Activated CD4-positive, CD25-positive, alpha-beta regulatory T cell treated with anti-CD3 and anti-CD28 coated beads, Interleukin-2, amount 50 U/mL, for 24 hours (primary cell): ENCODE measurements around the gene RP9.

Source experiments
- ATAC-seq, 2 donors: fragments of 150-1000 bp; cut with Tn5 transposase; one replicate each; pipeline ENCODE4 v1.10.0; 2021; ENCODE audit warnings: mild to moderate bottlenecking in 1 of 2, moderate library complexity in 1 of 2

Gene RP9

DNA sequence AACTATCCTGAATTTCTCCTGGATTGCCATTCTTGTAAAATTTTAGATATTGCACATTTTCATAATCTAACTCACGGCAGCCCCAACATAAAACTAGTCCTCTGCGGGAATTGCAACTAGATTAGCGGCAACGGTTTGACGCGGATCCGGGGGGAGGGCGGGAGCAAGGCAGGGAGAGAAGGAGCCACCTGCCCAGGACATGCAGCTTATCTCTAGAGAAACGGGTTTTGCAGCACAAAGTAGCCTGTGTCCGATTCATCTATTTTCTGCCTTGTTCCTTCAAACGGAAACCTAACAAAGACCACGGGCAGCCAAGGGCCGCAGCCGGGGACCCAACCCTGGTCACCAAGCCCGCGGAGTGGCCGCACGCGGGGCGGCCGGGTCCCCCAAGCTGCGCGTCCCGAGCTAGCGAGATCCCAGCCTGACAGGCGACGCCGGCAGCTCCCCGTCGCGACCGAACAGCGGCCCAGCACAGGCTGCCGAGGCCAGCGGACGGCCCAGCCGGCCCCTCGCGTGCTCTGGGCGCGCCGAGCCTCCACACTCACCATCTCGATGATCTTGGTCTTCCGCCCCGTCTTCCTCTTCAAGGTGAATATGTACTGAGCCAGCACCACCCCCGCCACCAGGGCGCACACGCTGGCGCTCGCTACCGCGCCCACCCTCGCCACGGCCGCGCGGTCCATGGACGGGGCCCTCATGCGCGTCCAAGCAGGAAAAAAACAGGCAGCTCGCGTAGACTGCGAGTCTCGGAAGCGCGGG lies 47.0 kb downstream of the RP9 start, which contains the start of gene NT5C3A:
Gene NT5C3A, minus strand, starts transcription at position 754 of the 759 bp plus-strand sequence. Its CDS starts 71 bp downstream, at position 683.
- no peak for ATAC-seq

GRCh38 chr7:33061282-33061937 lies 47.8 kb downstream of the RP9 start:
- ATAC-seq, result no peak

- ATAC-seq, result no peak
These were observed 49.6 kb downstream of the RP9 start for GRCh38 chr7:33059635-33060034.

- ATAC-seq, result no peak
These were observed 54.0 kb downstream of the RP9 start for GRCh38 chr7:33055158-33055557.

DNA sequence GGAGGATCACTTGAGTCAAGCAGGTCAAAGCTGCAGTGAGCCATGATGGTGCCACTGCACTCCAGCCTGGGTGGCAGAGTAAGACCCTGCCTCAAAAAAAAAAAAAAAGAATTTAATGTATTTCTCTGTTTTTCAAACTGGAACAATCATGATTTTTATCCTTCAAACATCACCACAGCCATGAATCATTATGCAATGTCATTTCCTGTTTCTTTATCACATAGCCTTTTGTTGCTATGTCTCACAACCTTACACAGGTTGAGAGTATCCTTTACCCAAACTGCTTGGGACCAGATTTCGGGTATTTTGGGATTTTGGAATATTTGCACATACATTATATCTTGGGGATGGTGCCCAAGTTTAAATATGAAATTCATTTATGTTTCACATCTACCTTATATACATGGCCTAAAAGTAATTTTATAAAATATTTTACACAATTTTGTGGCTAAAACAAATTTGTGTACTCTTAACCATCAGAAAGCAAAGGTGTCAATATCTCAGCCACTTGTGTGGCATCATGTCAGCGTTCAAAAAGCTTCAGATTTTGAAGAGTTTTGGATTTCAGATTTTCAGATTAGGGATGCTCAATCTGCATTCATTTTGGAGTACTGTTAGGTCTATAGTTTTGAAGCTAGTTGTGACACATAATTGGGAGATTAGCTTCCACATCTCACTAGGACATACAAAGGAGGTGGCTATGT lies 54.8 kb downstream of the RP9 start:
- ATAC-seq, result peak; percentile 86 to 90

DNA sequence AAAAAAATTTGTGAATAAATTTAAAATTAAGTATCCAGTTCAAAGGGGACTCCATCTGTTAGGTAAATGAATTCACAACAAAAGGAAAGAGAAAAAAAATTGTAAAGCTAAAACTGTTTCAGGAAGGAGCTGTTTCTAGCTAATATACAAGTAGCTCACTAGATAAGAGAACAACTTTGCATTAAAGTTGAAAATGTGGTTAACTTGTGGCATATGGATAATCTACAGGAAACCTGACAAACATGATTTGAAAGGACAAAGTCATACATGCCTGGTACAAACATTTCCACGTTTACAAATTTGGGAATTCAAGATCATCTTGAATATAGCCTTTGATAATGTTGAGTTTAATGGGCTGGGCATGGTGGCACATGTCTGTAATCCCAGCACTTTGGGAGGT lies 55.5 kb downstream of the RP9 start:
- no peak for ATAC-seq

- ATAC-seq, result peak; percentile 36 to 60
These were observed 58.5 kb downstream of the RP9 start for GRCh38 chr7:33050535-33051318.

DNA sequence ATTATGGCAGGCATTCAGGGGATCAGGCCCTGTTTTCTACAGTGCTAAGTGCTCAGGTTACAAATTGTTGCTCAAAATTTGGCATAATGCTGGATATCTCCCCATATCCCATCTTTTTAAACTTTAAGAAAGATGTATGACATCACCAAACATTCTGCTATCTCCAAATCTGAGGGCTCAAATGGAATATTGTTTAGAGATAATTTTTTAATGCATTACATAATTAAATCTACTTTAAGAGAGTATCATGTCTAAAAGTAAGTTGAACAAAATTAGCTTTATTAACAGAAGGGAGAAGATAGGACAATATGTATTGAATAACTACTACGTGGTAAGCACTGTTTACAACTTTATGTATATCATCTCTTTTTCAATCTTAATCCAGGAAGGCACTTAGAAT lies 60.5 kb downstream of the RP9 start:
- ATAC-seq, result no peak

DNA sequence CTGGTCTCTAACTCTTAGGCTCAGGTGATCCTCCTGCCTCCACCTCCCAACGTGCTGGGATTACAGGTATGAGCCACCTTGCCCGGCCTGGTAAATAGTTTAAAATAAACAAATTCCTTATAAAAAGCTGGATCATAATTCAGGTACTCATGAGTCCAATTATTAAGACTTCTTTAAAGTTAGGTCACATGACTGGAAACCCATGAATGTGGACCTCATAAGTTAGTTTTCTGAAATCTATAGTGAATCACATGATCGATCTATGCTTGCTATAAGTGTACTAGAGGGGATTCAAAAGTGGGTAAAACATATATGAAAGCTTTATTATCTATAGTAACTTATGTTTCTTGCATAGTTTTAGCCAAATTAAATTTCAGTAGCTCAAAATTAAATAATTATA lies 60.9 kb downstream of the RP9 start:
- no peak for ATAC-seq

DNA sequence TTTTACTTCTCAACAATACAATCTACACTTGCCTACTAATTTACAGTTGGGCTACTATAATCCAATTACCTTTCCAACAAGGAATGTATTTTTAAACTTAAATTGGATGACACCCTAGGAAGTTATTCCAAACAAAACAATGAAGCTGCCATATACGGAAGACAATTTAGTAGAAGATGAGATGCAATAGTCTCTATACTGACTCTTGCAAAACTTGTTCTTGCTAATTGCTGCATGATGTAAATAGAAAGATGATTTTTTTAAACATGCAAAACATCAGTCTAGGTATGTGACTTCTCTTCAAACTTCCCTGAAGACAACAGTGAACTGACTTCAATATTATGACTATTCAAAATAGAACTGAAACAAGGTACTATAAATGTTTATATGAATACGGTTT lies 64.2 kb downstream of the RP9 start:
- ATAC-seq, result no peak
